Measurements from ENCODE around the gene MID1.

The MID1 gene

GRCh38 chrX:10529344-10529743 lies 91.0 kb downstream of the MID1 start:
- H3K4me3 ChIP-seq (replicated peaks; ENCODE audit: low read depth, low read length), result no peak overlapping the region
- peak; percentile 90 for DNase-seq (ENCODE audit: low read depth)
- no peak for TF ChIP-seq CTCF (IDR thresholded peaks at IDR 0.05; ENCODE audit: low read length, missing control alignments)

- peak; percentile 25 for DNase-seq (ENCODE audit: low read depth)
- TF ChIP-seq CTCF (IDR thresholded peaks at IDR 0.05; ENCODE audit: low read length, missing control alignments), result no peak
- H3K4me3 ChIP-seq (replicated peaks; ENCODE audit: low read depth, low read length), result no peak overlapping the region
These were observed 93.9 kb downstream of the MID1 start for GRCh38 chrX:10526451-10526850.

GRCh38 chrX:10525381-10526120 lies 94.8 kb downstream of the MID1 start:
- no peak overlapping the region for H3K4me3 ChIP-seq (replicated peaks; ENCODE audit: low read depth, low read length)
- TF ChIP-seq CTCF (IDR thresholded peaks at IDR 0.05; ENCODE audit: low read length, missing control alignments), result no peak
- DNase-seq (ENCODE audit: low read depth), result peak; percentile 25

- H3K4me3 ChIP-seq (replicated peaks; ENCODE audit: low read depth, low read length), result no peak overlapping the region
- peak; percentile 69 for DNase-seq (ENCODE audit: low read depth)
- no peak for TF ChIP-seq CTCF (IDR thresholded peaks at IDR 0.05; ENCODE audit: low read length, missing control alignments)
These were observed 95.8 kb downstream of the MID1 start for GRCh38 chrX:10524578-10524977.

- no peak overlapping the region for H3K4me3 ChIP-seq (replicated peaks; ENCODE audit: low read depth, low read length)
- no peak for TF ChIP-seq CTCF (IDR thresholded peaks at IDR 0.05; ENCODE audit: low read length, missing control alignments)
- DNase-seq (ENCODE audit: low read depth), result peak; percentile 36
These were observed 100.6 kb downstream of the MID1 start for GRCh38 chrX:10519761-10520160.

GRCh38 chrX:10519278-10519677 lies 101.1 kb downstream of the MID1 start:
- DNase-seq (ENCODE audit: low read depth), result no peak
- H3K4me3 ChIP-seq (replicated peaks; ENCODE audit: low read depth, low read length), result no peak overlapping the region
- TF ChIP-seq CTCF (IDR thresholded peaks at IDR 0.05; ENCODE audit: low read length, missing control alignments), result no peak

- H3K4me3 ChIP-seq (replicated peaks; ENCODE audit: low read depth, low read length), result no peak overlapping the region
- TF ChIP-seq CTCF (IDR thresholded peaks at IDR 0.05; ENCODE audit: low read length, missing control alignments), result no peak
- no peak for DNase-seq (ENCODE audit: low read depth)
These were observed 102.3 kb downstream of the MID1 start for GRCh38 chrX:10518073-10518472.

Measured in fibroblast of pulmonary artery (primary cell).